Activated CD4-positive, alpha-beta T cell treated with anti-CD3 and anti-CD28 coated beads, Interleukin-2, amount 50 U/mL, for 1 hour (primary cell): Measurements from ENCODE around the gene TSEN34.

Experiments used
- DNase-seq: peaks from one replicate; pipeline ENCODE4 v3.0.0-alpha.2; 2020

TSEN34 gene

GRCh38 chr19:54191011-54191810, at the start of gene TSEN34:
TSEN34 (plus strand) TSS chr19:54191308; CDS start chr19:54191365, 57 bp downstream.
- peak; percentile 81 for DNase-seq

GRCh38 chr19:54141356-54141755, 49.8 kb upstream of the TSEN34 start:
- no peak for DNase-seq

GRCh38 chr19:54142166-54142780, 48.8 kb upstream of the TSEN34 start:
- DNase-seq = no peak

- no peak for DNase-seq
These were observed 45.5 kb upstream of the TSEN34 start for GRCh38 chr19:54145541-54146158.

- no peak for DNase-seq
These were observed 43.4 kb upstream of the TSEN34 start for GRCh38 chr19:54147676-54148075.

- DNase-seq = no peak
These were observed 43.0 kb upstream of the TSEN34 start for GRCh38 chr19:54148158-54148557.

GRCh38 chr19:54149021-54149812, 41.9 kb upstream of the TSEN34 start:
- DNase-seq = no peak

- DNase-seq = no peak
These were observed 39.6 kb upstream of the TSEN34 start for GRCh38 chr19:54151362-54152035.

GRCh38 chr19:54152267-54152666, 38.8 kb upstream of the TSEN34 start:
- DNase-seq = no peak

GRCh38 chr19:54152878-54153524, 38.1 kb upstream of the TSEN34 start:
- no peak for DNase-seq

- DNase-seq = no peak
These were observed 37.3 kb upstream of the TSEN34 start for GRCh38 chr19:54153731-54154326.

- DNase-seq = peak; percentile 34
These were observed 36.3 kb upstream of the TSEN34 start for GRCh38 chr19:54154603-54155345.

- no peak for DNase-seq
These were observed 35.4 kb upstream of the TSEN34 start for GRCh38 chr19:54155694-54156093.

- DNase-seq = no peak
These were observed 34.6 kb upstream of the TSEN34 start for GRCh38 chr19:54156490-54156889.

- DNase-seq = no peak
These were observed 34.2 kb upstream of the TSEN34 start for GRCh38 chr19:54156953-54157352.

GRCh38 chr19:54158812-54159351, 32.2 kb upstream of the TSEN34 start:
- DNase-seq = no peak

- DNase-seq = peak; percentile 97
These were observed 31.5 kb upstream of the TSEN34 start, which contains the start of gene LENG1 for GRCh38 chr19:54159352-54160181. LENG1 (minus strand) TSS chr19:54159721; CDS start chr19:54159695, 26 bp downstream.

GRCh38 chr19:54160182-54160811, 30.8 kb upstream of the TSEN34 start:
- DNase-seq = no peak

GRCh38 chr19:54160854-54161253, 30.3 kb upstream of the TSEN34 start:
- DNase-seq = no peak
